Germinal center (tissue), 1 donor: Measurements from ENCODE around the gene FBXO4.

Experiments used
- DNase-seq: peaks from one replicate; pipeline ENCODE4 v3.0.0; 2012; ENCODE audit warnings: mixed read lengths, low spot score

The FBXO4 gene

GRCh38 chr5:41983284-41983683 is 58.2 kb downstream of the FBXO4 start:
- DNase-seq: no peak

GRCh38 chr5:41985945-41986695 is 61.0 kb downstream of the FBXO4 start:
- no peak for DNase-seq
